HUES6 (cell line): ENCODE data around the gene CSNK1G3.

Experiments
- H3K27ac ChIP-seq: 2 replicates; pipeline ENCODE4 v1.7.0; 2013; ENCODE audit warnings: low read depth, mild to moderate bottlenecking, low read length, inconsistent platforms
- H3K27me3 ChIP-seq: 2 replicates; pipeline ENCODE4 v1.6.1; 2013; ENCODE audit warnings: low read length; ENCODE audit not compliant: control insufficient read depth, insufficient read depth
- H3K36me3 ChIP-seq: 2 replicates; pipeline ENCODE4 v1.6.1; 2013; ENCODE audit warnings: low read length; ENCODE audit not compliant: control insufficient read depth, insufficient read depth
- H3K4me1 ChIP-seq: 2 replicates; pipeline ENCODE4 v1.6.1; 2013; ENCODE audit warnings: low read length; ENCODE audit not compliant: control insufficient read depth, insufficient read depth
- H3K4me3 ChIP-seq: 2 replicates; pipeline ENCODE4 v1.5.1; 2013; ENCODE audit warnings: low read depth, low read length
- H3K9ac ChIP-seq: one replicate; pipeline ENCODE4 v1.6.1; 2013; ENCODE audit warnings: mild to moderate bottlenecking, low read length
- H3K9me3 ChIP-seq: 2 replicates; pipeline ENCODE4 v1.6.1; 2013; ENCODE audit warnings: low read depth, low read length; ENCODE audit not compliant: control insufficient read depth, insufficient read depth

The CSNK1G3 gene

GRCh38 chr5:123514615-123515355 is 2.8 kb downstream of the CSNK1G3 start:
- H3K36me3 ChIP-seq, result no peaks in the 10 kb centered on the region
- H3K9ac ChIP-seq, result no peak overlapping the region
- H3K9me3 ChIP-seq, result no peaks in the 10 kb centered on the region
- H3K4me1 ChIP-seq, result peaks cover 25% of the 10 kb centered on the region
- H3K27me3 ChIP-seq, result no peaks in the 10 kb centered on the region
- peak overlapping the region; percentile 4; the same call in 1 of the 2 replicates for H3K4me3 ChIP-seq
- no peak overlapping the region for H3K27ac ChIP-seq

GRCh38 chr5:123515904-123516303 is 3.9 kb downstream of the CSNK1G3 start:
- no peaks in the 10 kb centered on the region for H3K27me3 ChIP-seq
- no peak overlapping the region for H3K4me3 ChIP-seq
- no peak overlapping the region for H3K27ac ChIP-seq
- no peak overlapping the region for H3K9ac ChIP-seq
- H3K9me3 ChIP-seq, result no peaks in the 10 kb centered on the region
- H3K4me1 ChIP-seq, result peaks cover 24% of the 10 kb centered on the region
- H3K36me3 ChIP-seq, result no peaks in the 10 kb centered on the region

GRCh38 chr5:123517476-123517875 is 5.5 kb downstream of the CSNK1G3 start:
- no peak overlapping the region for H3K9ac ChIP-seq

GRCh38 chr5:123518111-123518510 is 6.1 kb downstream of the CSNK1G3 start:
- no peak overlapping the region for H3K4me3 ChIP-seq
- peaks cover 18% of the 10 kb centered on the region for H3K4me1 ChIP-seq
- H3K9ac ChIP-seq, result no peak overlapping the region
- H3K36me3 ChIP-seq, result no peaks in the 10 kb centered on the region
- no peak overlapping the region for H3K27ac ChIP-seq
- no peaks in the 10 kb centered on the region for H3K9me3 ChIP-seq
- H3K27me3 ChIP-seq, result no peaks in the 10 kb centered on the region

More at GRCh38 chr5:123517476-123517875, 5.5 kb downstream of the CSNK1G3 start:
- Histone ChIP-seq H3K27me3 (no peaks in the 10 kb centered on the region), H3K4me1 (peaks cover 18% of the 10 kb centered on the region), H3K36me3 (no peaks in the 10 kb centered on the region), H3K4me3 (no peak overlapping the region), H3K9me3 (no peaks in the 10 kb centered on the region), H3K27ac (no peak overlapping the region)

- H3K36me3 ChIP-seq, result no peaks in the 10 kb centered on the region
- peaks cover 7% of the 10 kb centered on the region; the same call in 1 of the 2 replicates for H3K4me1 ChIP-seq
- H3K9ac ChIP-seq, result no peak overlapping the region
- no peak overlapping the region for H3K4me3 ChIP-seq
- no peak overlapping the region for H3K27ac ChIP-seq
- H3K27me3 ChIP-seq, result no peaks in the 10 kb centered on the region
- no peaks in the 10 kb centered on the region for H3K9me3 ChIP-seq
Observed at GRCh38 chr5:123520677-123521247, 8.8 kb downstream of the CSNK1G3 start.

GRCh38 chr5:123524146-123524545 is 12.2 kb downstream of the CSNK1G3 start:
- Histone ChIP-seq H3K27ac (no peak overlapping the region), H3K36me3 (no peaks in the 10 kb centered on the region), H3K27me3 (no peaks in the 10 kb centered on the region), H3K9ac (no peak overlapping the region), H3K9me3 (no peaks in the 10 kb centered on the region), H3K4me1 (no peaks in the 10 kb centered on the region), H3K4me3 (no peak overlapping the region)

GRCh38 chr5:123527190-123527589 is 15.2 kb downstream of the CSNK1G3 start:
- no peak overlapping the region for H3K9ac ChIP-seq
- H3K4me3 ChIP-seq, result no peak overlapping the region
- no peaks in the 10 kb centered on the region for H3K4me1 ChIP-seq
- H3K36me3 ChIP-seq, result no peaks in the 10 kb centered on the region
- no peak overlapping the region for H3K27ac ChIP-seq
- no peaks in the 10 kb centered on the region for H3K9me3 ChIP-seq
- H3K27me3 ChIP-seq, result no peaks in the 10 kb centered on the region

- Histone ChIP-seq H3K4me3 (no peak overlapping the region), H3K9me3 (no peaks in the 10 kb centered on the region), H3K4me1 (no peaks in the 10 kb centered on the region)
Observed at GRCh38 chr5:123528065-123528464, 16.1 kb downstream of the CSNK1G3 start.

GRCh38 chr5:123528878-123529277 is 16.9 kb downstream of the CSNK1G3 start:
- Histone ChIP-seq H3K9ac (no peak overlapping the region), H3K27ac (no peak overlapping the region), H3K9me3 (no peaks in the 10 kb centered on the region), H3K27me3 (no peaks in the 10 kb centered on the region), H3K4me3 (no peak overlapping the region), H3K36me3 (no peaks in the 10 kb centered on the region), H3K4me1 (no peaks in the 10 kb centered on the region)

More at GRCh38 chr5:123528065-123528464, 16.1 kb downstream of the CSNK1G3 start:
- no peak overlapping the region for H3K9ac ChIP-seq
- no peaks in the 10 kb centered on the region for H3K36me3 ChIP-seq
- H3K27ac ChIP-seq, result no peak overlapping the region
- H3K27me3 ChIP-seq, result no peaks in the 10 kb centered on the region

GRCh38 chr5:123530728-123531127 is 18.8 kb downstream of the CSNK1G3 start:
- H3K4me1 ChIP-seq, result no peaks in the 10 kb centered on the region
- H3K9me3 ChIP-seq, result no peaks in the 10 kb centered on the region
- no peak overlapping the region for H3K9ac ChIP-seq
- no peak overlapping the region for H3K4me3 ChIP-seq
- no peaks in the 10 kb centered on the region for H3K27me3 ChIP-seq
- H3K27ac ChIP-seq, result no peak overlapping the region
- H3K36me3 ChIP-seq, result no peaks in the 10 kb centered on the region

- Histone ChIP-seq H3K4me3 (no peak overlapping the region), H3K9me3 (no peaks in the 10 kb centered on the region), H3K9ac (no peak overlapping the region), H3K27me3 (no peaks in the 10 kb centered on the region), H3K27ac (no peak overlapping the region), H3K4me1 (peaks cover 5% of the 10 kb centered on the region; the same call in 1 of the 2 replicates), H3K36me3 (no peaks in the 10 kb centered on the region)
Observed at GRCh38 chr5:123535648-123536047, 23.7 kb downstream of the CSNK1G3 start.
